WTC11 (cell line): ENCODE data around the gene GPR89B. TPM values are rescaled to one million over a fixed set of nuclear protein-coding genes. Genes with fewer than 3 reads are reported as not detected.

Source experiments
- ATAC-seq: fragments of 200-7000 bp; cut with Tn5 transposase; 2 replicates; pipeline ENCODE4 v1.10.0; 2021; ENCODE audit warnings: mild to moderate bottlenecking, moderate library complexity
- CTCF ChIA-PET: fragments of 300-600 bp; sonication (Branson Sonifier 250); formaldehyde crosslinking; loops from one replicate; lab custom pipeline; 2021; ENCODE audit warnings: antibody characterized with exemption; lab: Charles Lee
- POLR2A ChIA-PET: fragments of 350-600 bp; sonication (Branson Sonifier 250); formaldehyde crosslinking; loops from one replicate; lab custom pipeline; 2021; ENCODE audit warnings: antibody characterized with exemption; lab: Charles Lee
- DNase-seq: peaks from one replicate; pipeline ENCODE4 v3.0.0; 2021; ENCODE audit warnings: low spot score
- H3K27ac Mint-ChIP-seq: 2 replicates; pipeline ENCODE4 v1.8.0; 2021; ENCODE audit warnings: mixed read lengths
- H3K27me3 Mint-ChIP-seq: 2 replicates; pipeline ENCODE4 v1.8.0; 2021; ENCODE audit warnings: low read depth, mild to moderate bottlenecking, moderate library complexity, mixed read lengths
- H3K36me3 Mint-ChIP-seq: 2 replicates; pipeline ENCODE4 v1.8.0; 2021; ENCODE audit warnings: mixed read lengths
- H3K4me1 Mint-ChIP-seq: 2 replicates; pipeline ENCODE4 v1.8.0; 2022; ENCODE audit warnings: mixed read lengths
- H3K4me3 Mint-ChIP-seq: 2 replicates; pipeline ENCODE4 v1.8.0; 2021; ENCODE audit warnings: mild to moderate bottlenecking, moderate library complexity, mixed read lengths
- H3K9me3 Mint-ChIP-seq: 2 replicates; pipeline ENCODE4 v1.8.0; 2021; ENCODE audit warnings: mixed read lengths
- AFF4 ChIP-seq: sonication (generic); formaldehyde crosslinking; IDR thresholded peaks from 2 replicates; pipeline ENCODE4 v1.8.1; 2023; ENCODE audit warnings: mild to moderate bottlenecking, missing genetic modification reagents, borderline replicate concordance
- ATF1 ChIP-seq: sonication (generic); formaldehyde crosslinking; IDR thresholded peaks from 2 replicates; pipeline ENCODE4 v1.8.1; 2023; ENCODE audit warnings: mild to moderate bottlenecking, moderate library complexity, missing genetic modification reagents
- ATF6 ChIP-seq: sonication (generic); formaldehyde crosslinking; IDR thresholded peaks from 2 replicates; pipeline ENCODE4 v1.8.1; 2023; ENCODE audit warnings: mild to moderate bottlenecking, missing genetic modification reagents
- CTCF ChIP-seq: fragments of 200-600 bp; IDR thresholded peaks from 2 replicates; pipeline ENCODE4 v1.8.0; 2022; ENCODE audit warnings: antibody characterized with exemption
- ESRRA ChIP-seq: sonication (generic); formaldehyde crosslinking; IDR thresholded peaks from 2 replicates; pipeline ENCODE4 v1.8.1; 2022; ENCODE audit warnings: mild to moderate bottlenecking, missing genetic modification reagents, borderline replicate concordance
- GABPB1 ChIP-seq: sonication (generic); formaldehyde crosslinking; IDR thresholded peaks from 2 replicates; pipeline ENCODE4 v1.8.1; 2023; ENCODE audit warnings: mild to moderate bottlenecking, missing genetic modification reagents
- JUN ChIP-seq: sonication (generic); formaldehyde crosslinking; IDR thresholded peaks from 2 replicates; pipeline ENCODE4 v1.8.0; 2023; ENCODE audit warnings: mild to moderate bottlenecking, missing genetic modification reagents
- NR2C2 ChIP-seq: sonication (generic); formaldehyde crosslinking; IDR thresholded peaks from 2 replicates; pipeline ENCODE4 v1.8.0; 2022; ENCODE audit warnings: mild to moderate bottlenecking, missing genetic modification reagents
- SMAD4 ChIP-seq: sonication (generic); formaldehyde crosslinking; IDR thresholded peaks from 2 replicates; pipeline ENCODE4 v1.8.0; 2022; ENCODE audit warnings: mild to moderate bottlenecking, missing genetic modification reagents
- ZNF232 ChIP-seq: sonication (generic); formaldehyde crosslinking; IDR thresholded peaks from 2 replicates; pipeline ENCODE4 v1.8.0; 2022; ENCODE audit warnings: mild to moderate bottlenecking, missing genetic modification reagents
- total RNA-seq: library from RNA; stranded (reverse); gene quantifications from 3 replicates; pipeline ENCODE4 v1.2.3, GENCODE V29; 2021
- TF ChIP-seq, protein P1 (sequence below): sonication (generic); formaldehyde crosslinking; conservative IDR thresholded peaks from 2 replicates; pipeline ENCODE4 v1.8.1; 2022; ENCODE audit warnings: mild to moderate bottlenecking, missing genetic modification reagents
- TF ChIP-seq, protein P2 (sequence below): sonication (generic); formaldehyde crosslinking; IDR thresholded peaks from 2 replicates; pipeline ENCODE4 v1.8.0; 2023; ENCODE audit warnings: mild to moderate bottlenecking, missing genetic modification reagents

Gene GPR89B
- total RNA-seq, 1 experiment from 2014 or later: 16.3 TPM

GRCh38 chr1:147882535-147882934 is 45.7 kb upstream of the GPR89B start (continued):
- TF ChIP-seq, protein P1, sequence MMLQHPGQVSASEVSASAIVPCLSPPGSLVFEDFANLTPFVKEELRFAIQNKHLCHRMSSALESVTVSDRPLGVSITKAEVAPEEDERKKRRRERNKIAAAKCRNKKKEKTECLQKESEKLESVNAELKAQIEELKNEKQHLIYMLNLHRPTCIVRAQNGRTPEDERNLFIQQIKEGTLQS (CRISPR knock-in tag): no peak
- no peak for TF ChIP-seq ZNF232 (CRISPR knock-in tag)
- TF ChIP-seq SMAD4 (CRISPR knock-in tag): no peak
- TF ChIP-seq ATF1 (CRISPR knock-in tag): no peak
- TF ChIP-seq ESRRA (CRISPR knock-in tag): no peak
- no peak for TF ChIP-seq GABPB1 (CRISPR knock-in tag)
- no peak for TF ChIP-seq ATF6 (CRISPR knock-in tag)
- no peak for TF ChIP-seq NR2C2 (CRISPR knock-in tag)
- TF ChIP-seq, protein P2, sequence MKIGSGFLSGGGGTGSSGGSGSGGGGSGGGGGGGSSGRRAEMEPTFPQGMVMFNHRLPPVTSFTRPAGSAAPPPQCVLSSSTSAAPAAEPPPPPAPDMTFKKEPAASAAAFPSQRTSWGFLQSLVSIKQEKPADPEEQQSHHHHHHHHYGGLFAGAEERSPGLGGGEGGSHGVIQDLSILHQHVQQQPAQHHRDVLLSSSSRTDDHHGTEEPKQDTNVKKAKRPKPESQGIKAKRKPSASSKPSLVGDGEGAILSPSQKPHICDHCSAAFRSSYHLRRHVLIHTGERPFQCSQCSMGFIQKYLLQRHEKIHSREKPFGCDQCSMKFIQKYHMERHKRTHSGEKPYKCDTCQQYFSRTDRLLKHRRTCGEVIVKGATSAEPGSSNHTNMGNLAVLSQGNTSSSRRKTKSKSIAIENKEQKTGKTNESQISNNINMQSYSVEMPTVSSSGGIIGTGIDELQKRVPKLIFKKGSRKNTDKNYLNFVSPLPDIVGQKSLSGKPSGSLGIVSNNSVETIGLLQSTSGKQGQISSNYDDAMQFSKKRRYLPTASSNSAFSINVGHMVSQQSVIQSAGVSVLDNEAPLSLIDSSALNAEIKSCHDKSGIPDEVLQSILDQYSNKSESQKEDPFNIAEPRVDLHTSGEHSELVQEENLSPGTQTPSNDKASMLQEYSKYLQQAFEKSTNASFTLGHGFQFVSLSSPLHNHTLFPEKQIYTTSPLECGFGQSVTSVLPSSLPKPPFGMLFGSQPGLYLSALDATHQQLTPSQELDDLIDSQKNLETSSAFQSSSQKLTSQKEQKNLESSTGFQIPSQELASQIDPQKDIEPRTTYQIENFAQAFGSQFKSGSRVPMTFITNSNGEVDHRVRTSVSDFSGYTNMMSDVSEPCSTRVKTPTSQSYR (CRISPR knock-in tag): no peak
- TF ChIP-seq JUN (CRISPR knock-in tag): no peak

DNA sequence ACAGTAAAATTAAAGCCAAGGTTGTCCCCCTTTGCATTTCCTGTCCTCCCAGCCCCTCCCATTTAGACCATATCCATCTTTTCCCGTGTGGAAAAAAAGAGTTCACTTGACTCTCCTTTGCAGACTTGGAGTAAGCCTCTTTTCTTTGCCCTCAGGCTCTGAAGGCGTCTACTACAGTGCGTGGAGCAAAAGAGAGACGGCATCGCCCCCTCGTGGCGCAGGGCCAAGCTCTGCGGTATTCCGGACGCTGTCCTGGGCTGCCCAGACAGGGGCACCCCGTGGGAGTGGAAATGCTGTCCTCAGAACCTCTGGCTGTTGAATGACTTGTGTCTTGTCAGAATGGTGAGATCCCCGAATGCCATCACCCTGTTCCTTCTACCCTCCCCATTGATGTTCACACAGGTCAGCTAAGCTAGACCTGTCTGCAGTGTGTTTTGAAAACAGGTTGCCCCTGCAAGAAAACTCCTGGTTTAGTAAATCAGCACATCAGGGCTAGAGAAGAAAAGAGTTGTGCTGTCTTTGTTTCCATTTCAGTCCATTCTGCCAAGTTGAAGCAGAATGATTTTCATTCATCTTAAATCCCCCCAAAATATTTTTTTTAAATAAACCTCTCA is 37.9 kb upstream of the GPR89B start:
- peak; percentile 92 for DNase-seq
- Mint-ChIP-seq H3K9me3 (no peaks in the 10 kb centered on the region), H3K4me1 (peaks cover 21% of the 10 kb centered on the region), H3K27ac (no peak overlapping the region), H3K27me3 (no peaks in the 10 kb centered on the region; the same call in 1 of the 2 replicates)
- ChIA-PET CTCF (interaction anchor here (0.6 to 3.9 kb wide), 12 partner anchors 18 to 501 kb away, joined by 3 to 143 read pairs (median 3); partner anchors contain the start of gene ACP6), POLR2A (no interaction called here)
- ATAC-seq: peak; percentile 96
- TF ChIP-seq CTCF: peak; percentile 68; the same call in 1 of the 2 replicates
- TF ChIP-seq AFF4 (CRISPR knock-in tag): no peak
- TF ChIP-seq, all 79 proteins: peak for 1
- no peaks in the 10 kb centered on the region for H3K36me3 Mint-ChIP-seq
- H3K4me3 Mint-ChIP-seq: no peak overlapping the region
